ENCODE measurements around the gene WIPF2.
A peak's percentile ranks its signal among the peaks of the same experiment; 100 is the strongest.

WIPF2 gene

DNA sequence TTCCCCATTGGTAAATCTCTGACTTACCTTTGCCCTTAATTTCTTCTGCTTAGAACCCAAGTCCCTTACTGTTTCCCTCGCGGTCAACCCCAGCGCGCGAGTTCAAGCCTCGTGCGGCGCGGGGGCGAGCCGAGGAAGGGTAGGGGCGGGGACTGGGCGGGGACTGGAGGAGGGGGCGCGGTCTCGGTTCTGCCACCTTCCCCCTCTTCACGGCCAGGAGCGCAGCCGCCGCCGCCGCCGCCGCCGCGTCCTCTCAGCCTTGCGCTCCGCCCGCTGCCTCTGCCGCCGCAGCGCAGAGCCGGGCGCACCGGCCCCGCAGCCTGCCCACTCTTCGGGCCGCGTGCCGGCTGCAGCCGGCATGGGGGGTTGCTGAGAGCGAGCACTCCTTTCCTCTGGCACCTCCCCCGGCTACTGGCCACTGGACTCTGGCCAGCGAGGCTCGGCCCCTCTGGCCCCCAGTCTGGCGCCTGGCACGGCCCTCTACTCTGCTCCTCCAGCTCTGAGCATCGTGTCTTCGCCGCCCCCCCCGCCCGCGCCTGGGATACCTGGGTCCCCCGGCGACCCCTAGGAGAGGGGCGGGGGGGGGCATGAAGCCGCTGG, 41.7 kb upstream of the WIPF2 start, which contains the start of gene RAPGEFL1:
Gene RAPGEFL1 (plus strand): TSS at position 196 of the 600 bp plus-strand sequence. CDS start 392 bp downstream, at position 588.
- ChIA-PET POLR2A (no interaction called here), CTCF (interaction anchor here (0.8 to 4.9 kb wide), 3 partner anchors 8 to 139 kb away, joined by 3 to 40 read pairs (median 8); no protein-coding TSS in a partner anchor)
- no peaks in the 10 kb centered on the region for H3K9me3 ChIP-seq (ENCODE audit: control insufficient read depth, insufficient read depth, low read depth, low read length)
- H3K27ac ChIP-seq (ENCODE audit: extremely low read depth, low read depth, low read length), result no peak within 1 kb of the TSS
- peak within 1 kb of the TSS; percentile 12; the same call in 1 of the 2 replicates for H3K4me3 ChIP-seq (ENCODE audit: low read depth, low read length)
- H3K4me1 ChIP-seq (ENCODE audit: control insufficient read depth, insufficient read depth, low read length), result peaks cover 9% of the 10 kb centered on the region
- TF ChIP-seq SP3 (tag by site-specific recombination; IDR thresholded peaks at IDR 0.05) (peak; percentile 58), ZNF48 (tag by site-specific recombination; IDR thresholded peaks at IDR 0.05) (no peak), GLIS2 (tag by site-specific recombination; IDR thresholded peaks at IDR 0.05) (0 out of 2 replicates have a peak, but pooled peaks have one; percentile 24), ZNF660 (tag by site-specific recombination; IDR thresholded peaks at IDR 0.05) (0 out of 2 replicates have a peak, but pooled peaks have one; percentile 32), ZNF248 (tag by site-specific recombination; IDR thresholded peaks at IDR 0.05) (no peak), KLF9 (tag by site-specific recombination; IDR thresholded peaks at IDR 0.05; ENCODE audit: low read depth) (peak; percentile 64; the same call in 1 of the 2 replicates)
- TF ChIP-seq, protein P1, sequence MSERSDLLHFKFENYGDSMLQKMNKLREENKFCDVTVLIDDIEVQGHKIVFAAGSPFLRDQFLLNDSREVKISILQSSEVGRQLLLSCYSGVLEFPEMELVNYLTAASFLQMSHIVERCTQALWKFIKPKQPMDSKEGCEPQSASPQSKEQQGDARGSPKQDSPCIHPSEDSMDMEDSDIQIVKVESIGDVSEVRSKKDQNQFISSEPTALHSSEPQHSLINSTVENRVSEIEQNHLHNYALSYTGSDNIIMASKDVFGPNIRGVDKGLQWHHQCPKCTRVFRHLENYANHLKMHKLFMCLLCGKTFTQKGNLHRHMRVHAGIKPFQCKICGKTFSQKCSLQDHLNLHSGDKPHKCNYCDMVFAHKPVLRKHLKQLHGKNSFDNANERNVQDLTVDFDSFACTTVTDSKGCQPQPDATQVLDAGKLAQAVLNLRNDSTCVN (tag by site-specific recombination; optimal IDR thresholded peaks at IDR 0.05), result peak; percentile 53
- H3K36me3 ChIP-seq (ENCODE audit: control insufficient read depth in 2 of 2, insufficient read depth in 1 of 2, low read length in 2 of 2), result peaks cover 25 to 49% of the 10 kb centered on the region in 2 experiments

DNA sequence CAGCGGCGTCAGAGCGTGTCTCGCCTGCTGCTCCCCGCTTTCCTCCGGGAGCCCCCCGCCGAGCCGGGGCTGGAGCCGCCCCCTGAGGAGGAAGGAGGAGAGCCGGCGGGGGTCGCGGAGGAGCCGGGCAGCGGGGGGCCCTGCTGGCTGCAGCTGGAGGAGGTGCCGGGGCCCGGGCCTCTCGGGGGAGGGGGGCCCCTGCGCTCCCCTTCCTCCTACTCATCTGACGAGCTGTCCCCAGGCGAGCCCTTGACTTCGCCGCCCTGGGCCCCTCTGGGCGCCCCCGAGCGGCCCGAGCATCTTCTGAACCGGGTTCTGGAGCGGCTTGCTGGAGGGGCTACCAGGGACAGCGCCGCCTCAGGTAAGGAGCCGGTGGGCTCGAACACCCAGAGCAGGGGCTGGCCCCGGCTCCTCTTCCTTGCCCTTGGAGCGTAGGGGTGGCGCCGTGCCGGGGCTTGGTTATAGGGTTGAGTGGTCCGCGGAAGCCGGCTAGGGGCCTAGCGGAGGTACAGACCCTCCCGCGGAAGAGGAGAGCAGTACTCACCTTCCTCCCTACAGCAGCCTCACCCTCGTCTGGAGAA, 41.0 kb upstream of the WIPF2 start:
- Histone ChIP-seq H3K36me3 (ENCODE audit: control insufficient read depth in 2 of 2, insufficient read depth in 1 of 2, low read length in 2 of 2) (peaks cover 18 to 43% of the 10 kb centered on the region in 2 experiments), H3K9me3 (ENCODE audit: control insufficient read depth, insufficient read depth, low read depth, low read length) (no peaks in the 10 kb centered on the region), H3K27ac (ENCODE audit: extremely low read depth, low read depth, low read length) (no peak overlapping the region), H3K4me1 (ENCODE audit: control insufficient read depth, insufficient read depth, low read length) (peaks cover 9% of the 10 kb centered on the region), H3K4me3 (ENCODE audit: low read depth, low read length) (no peak overlapping the region)
- ChIA-PET POLR2A (interaction anchor here (1.0 kb wide), 1 partner anchor 16 kb away, joined by 3 read pairs; no protein-coding TSS in a partner anchor), CTCF (interaction anchor here (0.6 to 2.6 kb wide), 4 partner anchors 9 to 164 kb away, joined by 4 to 32 read pairs (median 6); no protein-coding TSS in a partner anchor)
- TF ChIP-seq ZNF335 (tag by site-specific recombination; conservative IDR thresholded peaks at IDR 0.05), result no peak
- TF ChIP-seq, protein P2, sequence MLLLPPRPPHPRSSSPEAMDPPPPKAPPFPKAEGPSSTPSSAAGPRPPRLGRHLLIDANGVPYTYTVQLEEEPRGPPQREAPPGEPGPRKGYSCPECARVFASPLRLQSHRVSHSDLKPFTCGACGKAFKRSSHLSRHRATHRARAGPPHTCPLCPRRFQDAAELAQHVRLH (tag by site-specific recombination; IDR thresholded peaks at IDR 0.05), result no peak
- TF ChIP-seq, protein P3, sequence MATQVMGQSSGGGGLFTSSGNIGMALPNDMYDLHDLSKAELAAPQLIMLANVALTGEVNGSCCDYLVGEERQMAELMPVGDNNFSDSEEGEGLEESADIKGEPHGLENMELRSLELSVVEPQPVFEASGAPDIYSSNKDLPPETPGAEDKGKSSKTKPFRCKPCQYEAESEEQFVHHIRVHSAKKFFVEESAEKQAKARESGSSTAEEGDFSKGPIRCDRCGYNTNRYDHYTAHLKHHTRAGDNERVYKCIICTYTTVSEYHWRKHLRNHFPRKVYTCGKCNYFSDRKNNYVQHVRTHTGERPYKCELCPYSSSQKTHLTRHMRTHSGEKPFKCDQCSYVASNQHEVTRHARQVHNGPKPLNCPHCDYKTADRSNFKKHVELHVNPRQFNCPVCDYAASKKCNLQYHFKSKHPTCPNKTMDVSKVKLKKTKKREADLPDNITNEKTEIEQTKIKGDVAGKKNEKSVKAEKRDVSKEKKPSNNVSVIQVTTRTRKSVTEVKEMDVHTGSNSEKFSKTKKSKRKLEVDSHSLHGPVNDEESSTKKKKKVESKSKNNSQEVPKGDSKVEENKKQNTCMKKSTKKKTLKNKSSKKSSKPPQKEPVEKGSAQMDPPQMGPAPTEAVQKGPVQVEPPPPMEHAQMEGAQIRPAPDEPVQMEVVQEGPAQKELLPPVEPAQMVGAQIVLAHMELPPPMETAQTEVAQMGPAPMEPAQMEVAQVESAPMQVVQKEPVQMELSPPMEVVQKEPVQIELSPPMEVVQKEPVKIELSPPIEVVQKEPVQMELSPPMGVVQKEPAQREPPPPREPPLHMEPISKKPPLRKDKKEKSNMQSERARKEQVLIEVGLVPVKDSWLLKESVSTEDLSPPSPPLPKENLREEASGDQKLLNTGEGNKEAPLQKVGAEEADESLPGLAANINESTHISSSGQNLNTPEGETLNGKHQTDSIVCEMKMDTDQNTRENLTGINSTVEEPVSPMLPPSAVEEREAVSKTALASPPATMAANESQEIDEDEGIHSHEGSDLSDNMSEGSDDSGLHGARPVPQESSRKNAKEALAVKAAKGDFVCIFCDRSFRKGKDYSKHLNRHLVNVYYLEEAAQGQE (tag by site-specific recombination; IDR thresholded peaks at IDR 0.05), result peak; percentile 90
- TF ChIP-seq, protein P4, sequence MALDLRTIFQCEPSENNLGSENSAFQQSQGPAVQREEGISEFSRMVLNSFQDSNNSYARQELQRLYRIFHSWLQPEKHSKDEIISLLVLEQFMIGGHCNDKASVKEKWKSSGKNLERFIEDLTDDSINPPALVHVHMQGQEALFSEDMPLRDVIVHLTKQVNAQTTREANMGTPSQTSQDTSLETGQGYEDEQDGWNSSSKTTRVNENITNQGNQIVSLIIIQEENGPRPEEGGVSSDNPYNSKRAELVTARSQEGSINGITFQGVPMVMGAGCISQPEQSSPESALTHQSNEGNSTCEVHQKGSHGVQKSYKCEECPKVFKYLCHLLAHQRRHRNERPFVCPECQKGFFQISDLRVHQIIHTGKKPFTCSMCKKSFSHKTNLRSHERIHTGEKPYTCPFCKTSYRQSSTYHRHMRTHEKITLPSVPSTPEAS (tag by site-specific recombination; IDR thresholded peaks at IDR 0.05), result no peak
- no peak for TF ChIP-seq ZNF140 (tag by site-specific recombination; IDR thresholded peaks at IDR 0.05)

DNA sequence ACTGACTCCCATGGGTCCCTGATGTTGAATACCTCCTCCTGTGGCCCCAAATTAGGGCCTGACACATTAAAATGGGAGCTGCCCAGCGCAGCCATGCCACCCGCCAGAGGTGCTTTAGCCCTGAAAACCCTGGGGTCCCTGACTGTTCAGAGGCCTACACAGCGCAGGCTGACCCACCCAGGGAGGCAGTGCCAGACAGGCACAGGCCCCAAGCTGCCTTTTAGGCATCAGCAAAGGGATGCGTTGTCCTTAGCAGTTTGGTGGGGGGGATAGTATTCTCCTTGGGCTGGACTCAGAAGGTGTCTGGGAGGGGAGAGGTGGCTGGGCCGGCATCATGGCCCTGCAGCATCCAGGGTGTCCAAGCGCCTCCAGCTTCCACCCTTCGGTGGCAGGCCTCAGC, 40.4 kb upstream of the WIPF2 start:
- Histone ChIP-seq H3K36me3 (ENCODE audit: control insufficient read depth in 2 of 2, insufficient read depth in 1 of 2, low read length in 2 of 2) (peaks cover 12 to 37% of the 10 kb centered on the region in 2 experiments), H3K4me1 (ENCODE audit: control insufficient read depth, insufficient read depth, low read length) (peaks cover 9% of the 10 kb centered on the region), H3K9me3 (ENCODE audit: control insufficient read depth, insufficient read depth, low read depth, low read length) (no peaks in the 10 kb centered on the region), H3K27ac (ENCODE audit: extremely low read depth, low read depth, low read length) (no peak overlapping the region), H3K4me3 (ENCODE audit: low read depth, low read length) (no peak overlapping the region)
- ChIA-PET POLR2A (interaction anchor here (0.6 to 1.4 kb wide), 5 partner anchors 15 to 118 kb away, joined by 3 to 4 read pairs (median 3); partner anchors contain the start of gene CASC3), CTCF (interaction anchor here (0.6 to 2.6 kb wide), 5 partner anchors 10 to 165 kb away, joined by 4 to 32 read pairs (median 8); no protein-coding TSS in a partner anchor)
- TF ChIP-seq ZNF600 (tag by site-specific recombination; IDR thresholded peaks at IDR 0.05) (no peak), GLIS2 (tag by site-specific recombination; IDR thresholded peaks at IDR 0.05) (0 out of 2 replicates have a peak, but pooled peaks have one; percentile 19)
